Limb (tissue), 2 donors: ENCODE measurements around the gene GPR22.

Source experiments
- DNase-seq, 2 donors: peaks; one replicate each; pipeline ENCODE4 v3.0.0-alpha.2; 2016; ENCODE audit errors: extremely low spot score in 2 of 2

GPR22 gene, protein sequence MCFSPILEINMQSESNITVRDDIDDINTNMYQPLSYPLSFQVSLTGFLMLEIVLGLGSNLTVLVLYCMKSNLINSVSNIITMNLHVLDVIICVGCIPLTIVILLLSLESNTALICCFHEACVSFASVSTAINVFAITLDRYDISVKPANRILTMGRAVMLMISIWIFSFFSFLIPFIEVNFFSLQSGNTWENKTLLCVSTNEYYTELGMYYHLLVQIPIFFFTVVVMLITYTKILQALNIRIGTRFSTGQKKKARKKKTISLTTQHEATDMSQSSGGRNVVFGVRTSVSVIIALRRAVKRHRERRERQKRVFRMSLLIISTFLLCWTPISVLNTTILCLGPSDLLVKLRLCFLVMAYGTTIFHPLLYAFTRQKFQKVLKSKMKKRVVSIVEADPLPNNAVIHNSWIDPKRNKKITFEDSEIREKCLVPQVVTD

DNA sequence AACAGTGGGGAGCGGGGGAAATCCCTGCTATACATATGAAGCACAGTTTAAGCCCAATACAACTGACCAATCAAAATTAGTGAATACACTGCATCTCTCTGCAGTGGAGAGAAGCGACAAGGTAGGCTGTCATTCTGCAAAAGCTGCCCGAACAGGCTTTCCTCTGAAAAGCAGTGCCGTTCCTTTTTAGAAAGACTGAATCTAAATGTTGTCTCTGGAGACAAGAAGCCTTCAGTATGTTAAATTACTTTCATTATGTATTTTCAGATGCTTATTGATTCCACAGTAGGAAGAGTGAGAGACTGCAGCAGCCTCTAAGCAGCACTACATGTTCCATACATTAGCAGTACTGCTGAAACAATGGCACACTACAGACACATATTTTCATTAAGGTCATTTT, at the start of gene GPR22:
GPR22 (plus strand) TSS at position 129 of the 400 bp plus-strand sequence. CDS start 4,004 bp downstream, outside the sequence.
- no peak for DNase-seq

DNA sequence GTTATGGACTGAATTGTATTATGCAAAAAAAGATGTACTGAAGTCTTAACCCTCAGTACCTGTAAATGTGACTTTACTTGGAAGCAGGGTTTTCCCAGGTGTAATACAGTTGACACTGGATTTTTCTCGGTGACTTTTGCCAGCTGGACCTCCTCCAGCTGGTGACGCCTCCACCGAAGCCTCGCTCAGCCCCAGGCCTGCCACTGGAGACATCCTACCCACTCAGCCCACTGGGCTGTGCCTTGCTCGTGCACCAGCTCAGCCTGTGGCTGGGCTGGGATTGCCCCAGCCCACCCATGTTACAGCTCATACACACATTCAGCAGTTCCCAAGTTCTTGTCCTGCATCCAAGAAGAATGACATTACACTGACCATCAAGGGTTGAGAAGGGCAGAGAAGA, 42.4 kb upstream of the GPR22 start:
- DNase-seq, result no peak

DNA sequence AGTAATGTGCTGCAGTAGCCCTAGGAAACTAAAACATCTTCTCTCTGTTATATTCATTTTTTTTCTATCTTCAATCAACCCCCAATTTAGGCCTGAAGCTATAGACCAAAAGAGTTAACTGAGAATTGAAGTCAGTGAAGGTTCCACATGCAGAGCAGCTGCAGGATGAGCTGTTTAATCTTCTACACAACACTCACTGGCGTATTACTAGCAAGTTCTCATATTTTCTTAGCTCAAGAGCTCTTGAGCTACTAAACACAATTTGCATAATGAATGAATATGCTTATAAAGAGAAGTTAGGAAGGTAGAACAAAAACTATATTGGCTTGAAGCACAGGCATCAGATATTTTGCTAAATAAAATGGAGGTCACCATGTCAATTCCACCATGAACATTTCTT, 41.2 kb upstream of the GPR22 start:
- no peak for DNase-seq

DNA sequence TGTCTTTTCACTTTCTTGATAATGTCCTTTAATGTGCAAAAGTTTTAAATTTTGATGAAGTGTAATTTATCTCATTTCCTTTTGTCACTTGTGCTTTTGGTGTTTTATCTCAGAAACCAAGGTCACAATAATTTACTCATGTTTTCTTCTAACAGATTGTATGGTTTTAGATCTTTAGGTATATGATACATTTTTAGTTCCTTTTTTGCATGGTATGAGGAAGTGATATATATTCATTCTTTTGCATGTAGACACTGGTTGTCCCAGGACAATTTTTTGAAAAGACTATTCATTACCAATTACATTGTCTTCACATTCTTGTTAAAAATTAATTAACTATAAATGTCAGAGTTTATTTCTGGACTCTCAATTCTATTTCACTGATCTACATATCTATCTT, 39.8 kb upstream of the GPR22 start:
- no peak for DNase-seq

DNA sequence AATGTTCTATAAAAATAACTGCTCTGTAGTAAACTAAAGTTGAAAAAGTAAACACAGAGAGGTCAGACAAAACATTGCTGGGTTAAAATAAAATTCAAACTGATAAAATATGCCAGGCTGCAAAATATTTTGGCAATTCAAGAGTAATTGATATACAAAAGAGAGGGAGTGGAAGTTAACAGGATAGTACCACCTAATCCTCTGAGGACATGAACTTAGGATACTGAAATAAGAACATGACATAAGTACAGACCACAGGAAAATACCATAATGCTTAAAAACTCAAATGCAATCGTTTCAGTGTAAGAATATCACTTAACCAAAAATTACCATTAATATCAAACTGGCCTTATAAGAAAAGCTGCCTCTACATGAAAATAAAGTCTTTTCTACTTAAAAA, 37.6 kb upstream of the GPR22 start:
- DNase-seq, result no peak

DNA sequence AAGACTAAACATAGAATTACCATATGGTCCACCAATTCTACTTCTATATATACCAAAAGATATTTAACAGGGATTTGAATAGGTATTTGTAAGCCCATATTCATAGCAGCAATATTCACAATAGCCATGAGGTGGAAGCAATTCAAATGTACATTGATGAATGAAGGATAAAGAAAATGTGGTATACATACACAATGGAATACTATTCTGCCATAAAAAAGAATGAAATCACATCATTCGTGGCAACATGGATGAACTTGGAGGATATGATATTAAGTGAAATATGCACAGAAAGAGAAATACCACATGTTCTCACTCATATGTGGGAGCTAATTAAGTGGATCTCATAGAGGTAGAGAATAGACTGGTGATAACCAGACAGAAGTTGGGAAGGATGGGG, 34.1 kb upstream of the GPR22 start:
- DNase-seq, result no peak

DNA sequence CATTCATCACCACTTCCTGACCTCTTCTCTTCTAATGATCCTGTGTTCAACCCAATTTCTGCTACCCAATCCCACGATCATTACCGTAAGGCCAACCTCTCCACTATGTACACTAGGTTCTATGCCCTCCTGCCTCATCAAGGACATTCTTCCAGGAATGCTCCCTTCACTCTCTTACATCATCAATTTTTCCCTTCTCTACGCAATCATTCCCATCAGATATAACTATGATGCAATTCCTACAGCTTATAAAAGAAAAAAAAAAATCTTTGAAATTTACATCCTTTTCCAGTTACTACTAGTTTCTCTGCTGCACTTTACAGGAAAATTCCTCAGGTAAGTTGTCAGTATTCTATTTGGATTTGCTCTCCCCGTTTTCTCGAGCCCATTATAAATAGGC, 30.8 kb upstream of the GPR22 start:
- DNase-seq, result no peak

DNA sequence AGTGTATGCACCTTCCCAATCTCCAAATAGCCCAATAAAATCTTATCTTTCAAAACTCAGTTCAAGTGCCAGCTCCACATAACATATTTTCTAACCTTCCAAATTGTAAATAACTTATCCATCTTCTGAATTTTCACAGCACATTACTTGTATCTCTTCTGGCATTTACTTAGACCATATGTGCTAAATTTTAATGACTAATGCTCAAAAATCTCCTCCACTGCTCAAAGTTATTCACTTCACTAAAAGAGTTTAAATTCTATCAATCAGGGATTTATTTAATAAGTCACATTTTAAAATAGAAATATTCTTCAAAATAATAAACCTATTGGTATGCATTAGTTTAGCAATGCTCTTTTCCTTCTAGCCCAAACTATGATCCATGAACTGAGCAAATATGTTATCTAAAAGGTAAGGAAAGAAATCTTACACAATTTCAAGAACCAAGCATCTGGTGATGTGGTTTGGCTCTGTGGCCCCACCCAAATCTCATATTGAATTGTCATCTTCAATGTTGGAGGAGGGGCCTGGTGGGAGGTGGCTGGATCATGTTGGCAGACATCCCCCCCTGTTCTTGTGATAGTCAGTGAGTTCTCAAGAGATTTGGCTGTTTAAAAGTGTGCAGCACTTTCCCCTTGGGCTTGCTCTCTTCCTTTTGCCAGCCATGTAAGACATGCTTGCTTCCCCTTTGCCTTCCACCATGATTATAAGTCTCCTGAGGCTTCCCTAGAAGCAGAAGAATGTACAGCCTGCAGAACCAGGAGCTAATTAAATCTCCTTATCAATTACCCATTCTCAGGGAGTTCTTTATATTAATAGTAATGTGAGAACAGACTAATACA, 28.1 kb upstream of the GPR22 start:
- DNase-seq, result no peak

DNA sequence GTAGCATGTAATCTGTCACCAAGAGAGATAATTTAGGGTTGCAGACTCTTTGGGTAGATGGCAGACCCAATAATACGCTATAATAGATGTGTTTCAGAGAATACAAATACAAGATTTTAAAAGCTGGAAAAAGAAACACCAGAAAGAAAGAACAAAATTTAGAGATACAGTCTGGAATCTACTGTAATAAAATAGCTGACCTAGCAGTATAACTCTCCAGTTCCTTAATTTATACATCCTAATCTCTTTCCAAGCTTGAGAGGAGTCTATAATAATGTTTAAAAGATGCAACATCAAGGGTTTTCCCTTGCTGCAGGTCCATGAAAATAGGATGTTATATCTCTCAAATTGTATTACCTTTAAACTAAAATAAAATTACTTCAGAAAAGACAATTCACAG, 27.2 kb upstream of the GPR22 start:
- no peak for DNase-seq

DNA sequence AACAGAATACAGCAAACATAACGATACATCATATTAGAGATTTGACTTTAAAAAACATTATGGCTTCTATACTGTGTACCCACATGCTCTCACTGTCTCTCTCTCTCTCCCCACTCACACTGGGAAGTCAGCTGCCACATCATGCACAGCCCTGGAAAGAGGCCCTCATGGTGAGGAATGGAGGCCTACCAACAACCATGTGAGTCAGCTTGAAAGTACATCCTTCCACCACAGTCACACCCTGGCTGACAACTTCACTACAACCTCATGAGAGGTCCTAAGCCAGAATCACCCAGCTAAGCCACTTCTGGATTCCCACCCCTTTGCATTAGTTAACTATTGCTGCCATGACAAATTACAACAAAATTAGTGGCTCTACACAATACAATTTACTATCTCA, 23.3 kb upstream of the GPR22 start:
- no peak for DNase-seq

DNA sequence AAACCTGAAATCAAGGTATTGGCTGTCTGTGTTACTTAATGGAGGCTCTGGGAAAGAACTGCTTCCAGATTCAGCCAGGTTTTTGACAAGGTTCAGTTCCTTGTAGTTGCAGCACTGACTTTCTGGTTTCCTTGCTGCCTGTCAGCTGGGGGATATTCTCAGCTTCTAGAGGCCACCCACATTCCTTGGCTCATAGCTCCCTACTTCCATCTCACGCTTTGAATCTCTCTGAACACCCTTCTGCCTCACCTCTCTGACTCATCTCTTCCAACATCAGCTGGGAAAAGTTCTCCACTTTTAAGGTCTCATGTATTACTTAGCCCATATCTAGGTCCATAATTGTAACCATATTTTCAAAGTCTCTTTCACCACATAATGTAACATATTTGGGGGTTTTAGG, 22.9 kb upstream of the GPR22 start:
- DNase-seq, result no peak

DNA sequence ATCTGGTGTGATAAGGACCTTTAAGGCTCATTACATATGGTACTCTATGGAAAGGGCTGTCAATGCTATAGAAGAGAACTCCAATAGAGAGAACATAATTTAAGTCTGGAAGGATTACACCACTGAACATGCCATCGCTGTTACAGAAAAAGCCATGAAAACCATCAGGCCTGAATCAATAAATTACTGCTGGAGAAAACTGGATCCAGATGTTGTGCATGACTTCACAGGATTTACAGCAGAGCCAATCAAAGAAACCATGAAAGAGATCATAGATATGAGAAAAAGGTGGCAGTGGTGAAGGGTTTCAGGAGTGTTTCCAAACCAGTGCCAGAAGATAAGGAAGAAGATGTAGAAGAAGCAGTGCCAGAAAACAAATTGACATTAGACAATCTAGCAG, 18.9 kb upstream of the GPR22 start:
- no peak for DNase-seq

DNA sequence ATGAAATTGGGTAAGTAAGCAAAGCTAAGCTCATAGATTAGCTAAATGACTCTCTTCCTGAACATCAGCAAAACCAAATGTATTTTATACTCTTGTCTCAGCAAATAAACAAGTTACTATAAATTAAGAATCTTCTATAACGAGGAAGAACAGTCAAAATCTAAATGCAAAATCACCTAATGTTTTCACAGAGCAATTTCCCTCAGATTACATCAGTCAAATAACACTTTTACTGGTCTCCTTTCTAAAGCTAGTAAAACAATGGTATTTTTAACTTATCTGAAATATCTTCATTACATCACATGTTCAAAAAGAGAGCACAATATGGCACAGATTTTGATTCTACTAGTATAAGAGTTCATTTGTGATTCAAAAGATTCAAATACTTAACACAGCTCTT, 16.5 kb upstream of the GPR22 start:
- no peak for DNase-seq

DNA sequence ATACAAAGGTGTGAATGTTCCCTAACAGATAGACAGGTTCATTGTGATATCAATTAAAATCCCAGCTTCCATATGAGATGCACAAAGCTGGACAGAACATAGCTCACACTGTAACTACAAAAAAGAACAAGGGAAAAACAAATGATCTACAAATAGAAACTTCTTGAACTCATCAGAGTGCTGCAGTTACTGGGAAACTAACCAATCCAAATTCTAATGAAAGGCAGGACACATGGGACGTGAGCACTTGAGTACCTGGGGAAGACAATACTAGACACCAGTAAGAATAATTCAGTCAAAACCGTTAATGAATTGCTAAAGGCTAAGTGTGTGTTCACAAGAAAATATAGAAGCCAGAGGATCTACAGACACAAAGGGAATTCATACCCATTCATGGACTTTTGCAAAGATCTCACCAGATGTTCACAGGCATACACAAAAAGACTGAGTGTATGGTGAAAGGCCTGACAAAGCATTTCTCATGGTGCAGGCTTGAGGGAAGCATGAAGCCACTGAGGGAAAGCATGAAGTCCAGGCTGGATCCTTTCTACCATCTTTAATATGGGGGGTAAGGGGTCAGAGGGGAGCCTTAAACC, 7.8 kb upstream of the GPR22 start:
- no peak for DNase-seq

DNA sequence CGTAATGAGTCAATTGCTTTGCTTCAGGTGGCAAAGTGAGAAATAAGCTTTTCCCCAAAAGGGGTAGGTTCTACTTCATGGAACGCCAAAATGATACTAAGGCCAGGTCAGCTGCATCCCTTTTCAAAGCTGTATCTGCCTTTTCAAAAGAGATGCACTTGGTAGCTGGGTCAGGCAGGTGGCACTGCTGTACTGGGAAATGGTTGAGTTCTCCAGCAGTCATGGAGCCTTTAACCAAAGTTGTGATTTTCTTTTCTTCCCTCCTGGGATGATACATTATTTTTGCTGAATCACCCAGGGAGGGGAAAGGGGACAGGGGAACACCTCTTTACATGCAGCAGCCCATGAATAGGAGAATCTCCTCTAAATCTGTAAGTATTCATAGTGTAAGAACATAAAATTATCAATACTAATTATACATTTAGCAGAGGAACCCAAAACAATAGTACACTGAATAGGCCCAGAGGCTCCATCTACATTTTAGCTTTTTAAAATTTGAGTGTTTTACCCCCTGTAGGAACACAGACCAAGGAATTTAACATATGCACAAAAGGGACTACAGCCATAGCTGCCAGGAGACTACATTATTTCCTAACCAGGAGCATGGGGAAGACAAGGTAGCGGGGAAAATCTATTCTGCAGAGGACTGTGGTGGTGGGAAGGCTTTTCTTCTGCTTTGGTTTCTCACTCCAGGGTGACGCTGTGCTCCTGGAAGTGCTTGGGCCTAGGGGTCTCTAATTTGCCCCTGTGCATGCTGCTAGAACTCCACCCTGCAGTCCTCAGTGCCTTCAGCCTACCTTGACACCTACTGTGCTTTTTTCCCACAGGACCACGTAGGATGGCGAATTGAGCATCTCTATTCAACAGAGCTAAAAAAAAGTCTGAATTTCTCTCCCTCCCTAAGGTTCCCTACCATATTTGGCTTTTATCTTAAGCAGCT, 6.4 kb upstream of the GPR22 start:
- DNase-seq, result peak; percentile 11 to 55

DNA sequence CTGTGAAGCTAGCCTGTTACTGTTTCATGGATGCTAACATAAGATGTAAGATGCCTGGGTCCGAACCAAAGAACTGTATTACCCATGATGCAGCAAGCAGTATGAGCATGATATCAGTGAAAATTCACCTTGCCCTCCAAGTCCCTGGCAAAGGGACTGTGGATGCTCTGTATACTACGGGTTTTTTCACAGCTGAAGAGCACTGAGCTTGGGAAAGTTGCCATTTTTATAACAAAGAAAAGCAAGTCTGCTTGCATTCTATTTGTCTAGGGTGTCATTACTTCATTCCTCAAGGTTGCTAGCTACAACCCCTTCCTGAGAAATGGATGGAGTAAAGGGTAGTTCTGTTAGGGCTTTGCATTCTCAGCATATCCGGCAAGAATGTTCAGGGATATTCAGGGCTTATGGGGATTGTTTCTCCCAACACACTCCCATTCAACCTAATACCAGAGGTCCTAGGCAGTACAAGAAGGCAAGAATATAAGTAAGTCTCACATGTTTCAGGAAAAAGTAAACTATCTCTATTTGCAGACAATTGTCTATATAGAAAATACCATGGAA, 5.1 kb upstream of the GPR22 start:
- DNase-seq, result no peak

DNA sequence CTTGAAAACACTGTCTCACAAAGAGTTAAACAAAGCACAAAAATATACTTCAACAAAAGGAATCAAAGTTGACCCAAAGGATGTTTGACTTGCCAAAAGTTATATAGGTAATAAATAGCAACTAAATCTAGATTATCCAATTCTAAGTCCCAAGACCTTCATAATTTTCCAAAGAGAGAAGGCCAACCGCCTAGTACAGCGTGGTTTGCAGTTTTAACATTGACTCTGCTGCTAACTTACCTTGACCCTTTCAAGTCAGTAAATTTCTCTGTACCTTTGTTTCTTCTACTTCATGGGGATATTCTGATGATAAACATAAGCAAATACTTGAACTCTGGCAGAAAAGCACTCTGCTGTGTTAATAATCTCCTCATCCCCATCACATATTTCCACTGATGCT, 1.9 kb upstream of the GPR22 start:
- DNase-seq, result no peak

DNA sequence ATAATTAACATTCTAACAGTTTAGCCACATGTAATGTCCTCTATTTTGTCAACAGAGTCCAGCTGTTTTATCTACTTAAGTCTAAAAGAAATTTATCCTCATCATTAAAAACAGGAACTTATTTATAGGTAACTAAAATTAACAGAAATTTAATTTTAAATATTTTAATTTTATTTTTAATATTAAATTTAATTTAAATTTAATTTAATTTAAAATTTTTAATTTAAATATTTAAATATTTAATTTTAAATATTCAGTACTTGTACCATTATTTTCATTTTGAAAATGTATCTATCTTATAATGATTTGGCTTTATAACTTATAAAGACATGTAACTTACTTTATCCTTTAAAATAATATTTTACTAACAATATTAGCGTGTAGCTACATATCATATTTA, 1.0 kb upstream of the GPR22 start:
- DNase-seq, result no peak

DNA sequence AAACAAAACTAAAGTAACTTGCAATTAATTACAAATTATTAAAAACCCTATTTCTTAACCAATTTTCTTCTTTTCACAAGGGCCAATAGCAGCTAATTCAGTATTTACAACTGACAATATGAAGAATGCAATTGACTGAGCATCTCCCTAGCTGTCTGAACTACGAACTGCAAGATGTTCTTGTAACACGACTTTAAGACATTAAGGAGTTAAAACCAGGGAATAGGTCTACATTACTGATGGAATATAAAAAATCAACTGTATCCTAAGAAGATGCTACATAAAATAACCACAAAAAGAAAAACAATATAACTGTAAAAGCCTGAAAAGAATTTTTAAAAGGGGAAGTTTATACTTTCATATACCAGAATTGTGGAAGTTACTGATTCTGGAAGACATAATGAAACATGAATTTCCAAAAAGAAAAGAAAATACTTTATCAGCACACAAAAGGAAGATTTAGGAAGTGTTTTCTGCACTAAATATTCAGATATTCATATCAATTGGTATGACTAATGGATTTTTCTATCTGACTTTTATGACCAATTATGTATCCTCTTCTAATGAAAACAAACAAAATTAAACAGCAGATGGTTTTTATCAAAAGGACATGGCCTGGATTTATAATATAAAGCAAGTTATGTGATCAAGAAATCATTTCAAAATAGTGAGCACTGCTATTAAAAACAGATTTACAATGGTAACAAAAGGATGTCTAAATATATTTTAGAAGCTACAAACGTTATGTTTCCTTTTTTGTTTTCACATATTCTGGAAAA, 1.6 kb downstream of the GPR22 start:
- no peak for DNase-seq

DNA sequence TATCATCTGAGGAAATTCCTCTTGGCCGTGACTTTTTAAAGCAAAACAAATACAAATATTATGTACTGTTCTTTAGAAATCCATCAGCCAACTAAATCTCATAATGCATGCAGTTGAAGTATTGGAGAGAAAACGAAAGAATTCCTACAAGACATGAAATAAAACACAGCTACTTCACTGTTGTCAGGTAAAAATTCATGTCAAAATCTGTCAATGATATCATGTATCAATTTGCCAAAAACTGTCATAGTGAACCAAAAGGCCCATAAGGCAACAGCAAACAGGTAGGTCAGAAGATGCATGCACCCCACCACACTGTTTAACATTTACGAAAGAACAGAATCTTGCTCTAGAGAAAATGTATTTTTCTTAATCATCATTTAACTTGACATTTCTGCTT, 2.3 kb downstream of the GPR22 start:
- DNase-seq, result no peak
